DOHH2 (cell line): ENCODE measurements around the gene HDLBP.

Source experiments
- CTCF ChIP-seq: fragments of 200-600 bp; sonication (generic); IDR thresholded peaks from one replicate; pipeline ENCODE4 v1.5.1; 2014; ENCODE audit warnings: antibody characterized with exemption, mild to moderate bottlenecking, low read depth, low read length; ENCODE audit not compliant: poor library complexity, severe bottlenecking
- EZH2phosphoT487 ChIP-seq: fragments of 200-600 bp; sonication (generic); IDR thresholded peaks from 2 replicates; pipeline ENCODE4 v1.6.1; 2017; ENCODE audit warnings: borderline replicate concordance, mild to moderate bottlenecking, antibody characterized with exemption, low read length, moderate library complexity, mixed read lengths

- TF ChIP-seq CTCF (no peak), EZH2phosphoT487 (no peak)
Observed at GRCh38 chr2:241334813-241335212, 19.3 kb upstream of the HDLBP start.
